WTC11 (cell line): ENCODE data around the gene CFAP100. TPM values are rescaled to one million over a fixed set of nuclear protein-coding genes. Genes with fewer than 3 reads are reported as not detected.

ENCODE experiments used
- ESRRA ChIP-seq: sonication (generic); formaldehyde crosslinking; IDR thresholded peaks from 2 replicates; pipeline ENCODE4 v1.8.1; 2022; ENCODE audit warnings: mild to moderate bottlenecking, missing genetic modification reagents, borderline replicate concordance
- ETV6 ChIP-seq: sonication (generic); formaldehyde crosslinking; IDR thresholded peaks from 2 replicates; pipeline ENCODE4 v1.8.1; 2022; ENCODE audit warnings: mild to moderate bottlenecking, missing genetic modification reagents
- FOXK1 ChIP-seq: sonication (generic); formaldehyde crosslinking; IDR thresholded peaks from 2 replicates; pipeline ENCODE4 v1.8.0; 2022; ENCODE audit warnings: mild to moderate bottlenecking, moderate library complexity, missing genetic modification reagents
- GABPB1 ChIP-seq: sonication (generic); formaldehyde crosslinking; IDR thresholded peaks from 2 replicates; pipeline ENCODE4 v1.8.1; 2023; ENCODE audit warnings: mild to moderate bottlenecking, missing genetic modification reagents
- IRF2 ChIP-seq: sonication (generic); formaldehyde crosslinking; IDR thresholded peaks from 2 replicates; pipeline ENCODE4 v1.8.0; 2022; ENCODE audit warnings: low read depth, missing genetic modification reagents, borderline replicate concordance
- NFYB ChIP-seq: sonication (generic); formaldehyde crosslinking; conservative IDR thresholded peaks from 2 replicates; pipeline ENCODE4 v1.8.0; 2022; ENCODE audit warnings: low read depth, missing genetic modification reagents
- PRRX2 ChIP-seq: fragments of 250-450 bp; sonication (Bioruptor Pico); IDR thresholded peaks from 2 replicates; pipeline ENCODE4 v1.8.0; 2021; ENCODE audit warnings: mild to moderate bottlenecking
- RELA ChIP-seq: sonication (generic); formaldehyde crosslinking; IDR thresholded peaks from 2 replicates; pipeline ENCODE4 v1.8.1; 2022; ENCODE audit warnings: missing genetic modification reagents, mild to moderate bottlenecking, borderline replicate concordance
- ZNF138 ChIP-seq: sonication (generic); formaldehyde crosslinking; conservative IDR thresholded peaks from 2 replicates; pipeline ENCODE4 v1.8.1; 2022; ENCODE audit warnings: mild to moderate bottlenecking, moderate library complexity, missing genetic modification reagents
- ZNF281 ChIP-seq: sonication (generic); formaldehyde crosslinking; IDR thresholded peaks from 2 replicates; pipeline ENCODE4 v1.8.0; 2023; ENCODE audit warnings: mild to moderate bottlenecking, missing genetic modification reagents
- total RNA-seq: library from RNA; stranded (reverse); gene quantifications from 3 replicates; pipeline ENCODE4 v1.2.3, GENCODE V29; 2021
- TF ChIP-seq, protein P1 (sequence below): sonication (generic); formaldehyde crosslinking; IDR thresholded peaks from 2 replicates; pipeline ENCODE4 v1.8.0; 2023; ENCODE audit warnings: missing genetic modification reagents, mild to moderate bottlenecking, borderline replicate concordance
- TF ChIP-seq, protein P2 (sequence below): sonication (generic); formaldehyde crosslinking; conservative IDR thresholded peaks from 2 replicates; pipeline ENCODE4 v1.8.1; 2023; ENCODE audit warnings: mild to moderate bottlenecking, low read depth, missing genetic modification reagents, moderate library complexity
- TF ChIP-seq, protein P3 (sequence below): sonication (generic); formaldehyde crosslinking; IDR thresholded peaks from 2 replicates; pipeline ENCODE4 v1.8.1; 2023; ENCODE audit warnings: mild to moderate bottlenecking, moderate library complexity, missing genetic modification reagents
- TF ChIP-seq, protein P4 (sequence below): sonication (generic); formaldehyde crosslinking; IDR thresholded peaks from 2 replicates; pipeline ENCODE4 v1.8.0; 2022; ENCODE audit warnings: mild to moderate bottlenecking, missing genetic modification reagents
- TF ChIP-seq, protein P5 (sequence below): sonication (generic); formaldehyde crosslinking; IDR thresholded peaks from 2 replicates; pipeline ENCODE4 v1.8.1; 2023; ENCODE audit warnings: mild to moderate bottlenecking, missing genetic modification reagents, moderate library complexity

CFAP100 gene
- total RNA-seq, 1 experiment from 2014 or later = not detected

GRCh38 chr3:126355777-126356372, 38.8 kb upstream of the CFAP100 start (continued):
- TF ChIP-seq, protein P1, sequence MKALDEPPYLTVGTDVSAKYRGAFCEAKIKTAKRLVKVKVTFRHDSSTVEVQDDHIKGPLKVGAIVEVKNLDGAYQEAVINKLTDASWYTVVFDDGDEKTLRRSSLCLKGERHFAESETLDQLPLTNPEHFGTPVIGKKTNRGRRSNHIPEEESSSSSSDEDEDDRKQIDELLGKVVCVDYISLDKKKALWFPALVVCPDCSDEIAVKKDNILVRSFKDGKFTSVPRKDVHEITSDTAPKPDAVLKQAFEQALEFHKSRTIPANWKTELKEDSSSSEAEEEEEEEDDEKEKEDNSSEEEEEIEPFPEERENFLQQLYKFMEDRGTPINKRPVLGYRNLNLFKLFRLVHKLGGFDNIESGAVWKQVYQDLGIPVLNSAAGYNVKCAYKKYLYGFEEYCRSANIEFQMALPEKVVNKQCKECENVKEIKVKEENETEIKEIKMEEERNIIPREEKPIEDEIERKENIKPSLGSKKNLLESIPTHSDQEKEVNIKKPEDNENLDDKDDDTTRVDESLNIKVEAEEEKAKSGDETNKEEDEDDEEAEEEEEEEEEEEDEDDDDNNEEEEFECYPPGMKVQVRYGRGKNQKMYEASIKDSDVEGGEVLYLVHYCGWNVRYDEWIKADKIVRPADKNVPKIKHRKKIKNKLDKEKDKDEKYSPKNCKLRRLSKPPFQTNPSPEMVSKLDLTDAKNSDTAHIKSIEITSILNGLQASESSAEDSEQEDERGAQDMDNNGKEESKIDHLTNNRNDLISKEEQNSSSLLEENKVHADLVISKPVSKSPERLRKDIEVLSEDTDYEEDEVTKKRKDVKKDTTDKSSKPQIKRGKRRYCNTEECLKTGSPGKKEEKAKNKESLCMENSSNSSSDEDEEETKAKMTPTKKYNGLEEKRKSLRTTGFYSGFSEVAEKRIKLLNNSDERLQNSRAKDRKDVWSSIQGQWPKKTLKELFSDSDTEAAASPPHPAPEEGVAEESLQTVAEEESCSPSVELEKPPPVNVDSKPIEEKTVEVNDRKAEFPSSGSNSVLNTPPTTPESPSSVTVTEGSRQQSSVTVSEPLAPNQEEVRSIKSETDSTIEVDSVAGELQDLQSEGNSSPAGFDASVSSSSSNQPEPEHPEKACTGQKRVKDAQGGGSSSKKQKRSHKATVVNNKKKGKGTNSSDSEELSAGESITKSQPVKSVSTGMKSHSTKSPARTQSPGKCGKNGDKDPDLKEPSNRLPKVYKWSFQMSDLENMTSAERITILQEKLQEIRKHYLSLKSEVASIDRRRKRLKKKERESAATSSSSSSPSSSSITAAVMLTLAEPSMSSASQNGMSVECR (CRISPR knock-in tag) = peak; percentile 56; the same call in 1 of the 2 replicates
- TF ChIP-seq, protein P2, sequence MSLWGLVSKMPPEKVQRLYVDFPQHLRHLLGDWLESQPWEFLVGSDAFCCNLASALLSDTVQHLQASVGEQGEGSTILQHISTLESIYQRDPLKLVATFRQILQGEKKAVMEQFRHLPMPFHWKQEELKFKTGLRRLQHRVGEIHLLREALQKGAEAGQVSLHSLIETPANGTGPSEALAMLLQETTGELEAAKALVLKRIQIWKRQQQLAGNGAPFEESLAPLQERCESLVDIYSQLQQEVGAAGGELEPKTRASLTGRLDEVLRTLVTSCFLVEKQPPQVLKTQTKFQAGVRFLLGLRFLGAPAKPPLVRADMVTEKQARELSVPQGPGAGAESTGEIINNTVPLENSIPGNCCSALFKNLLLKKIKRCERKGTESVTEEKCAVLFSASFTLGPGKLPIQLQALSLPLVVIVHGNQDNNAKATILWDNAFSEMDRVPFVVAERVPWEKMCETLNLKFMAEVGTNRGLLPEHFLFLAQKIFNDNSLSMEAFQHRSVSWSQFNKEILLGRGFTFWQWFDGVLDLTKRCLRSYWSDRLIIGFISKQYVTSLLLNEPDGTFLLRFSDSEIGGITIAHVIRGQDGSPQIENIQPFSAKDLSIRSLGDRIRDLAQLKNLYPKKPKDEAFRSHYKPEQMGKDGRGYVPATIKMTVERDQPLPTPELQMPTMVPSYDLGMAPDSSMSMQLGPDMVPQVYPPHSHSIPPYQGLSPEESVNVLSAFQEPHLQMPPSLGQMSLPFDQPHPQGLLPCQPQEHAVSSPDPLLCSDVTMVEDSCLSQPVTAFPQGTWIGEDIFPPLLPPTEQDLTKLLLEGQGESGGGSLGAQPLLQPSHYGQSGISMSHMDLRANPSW (CRISPR knock-in tag) = no peak
- TF ChIP-seq ZNF281 (CRISPR knock-in tag) (peak; percentile 84), IRF2 (CRISPR knock-in tag) (no peak), ZNF138 (CRISPR knock-in tag) (no peak), RELA (CRISPR knock-in tag) (0 out of 2 replicates have a peak, but pooled peaks have one; percentile 19), NFYB (CRISPR knock-in tag) (peak; percentile 42; the same call in 1 of the 2 replicates), ESRRA (CRISPR knock-in tag) (no peak), FOXK1 (CRISPR knock-in tag) (peak; percentile 94), GABPB1 (peak; percentile 20; the same call in 1 of the 2 replicates), PRRX2 (CRISPR knock-in tag) (no peak), ETV6 (CRISPR knock-in tag) (peak; percentile 83; the same call in 1 of the 2 replicates)
- TF ChIP-seq, protein P3, sequence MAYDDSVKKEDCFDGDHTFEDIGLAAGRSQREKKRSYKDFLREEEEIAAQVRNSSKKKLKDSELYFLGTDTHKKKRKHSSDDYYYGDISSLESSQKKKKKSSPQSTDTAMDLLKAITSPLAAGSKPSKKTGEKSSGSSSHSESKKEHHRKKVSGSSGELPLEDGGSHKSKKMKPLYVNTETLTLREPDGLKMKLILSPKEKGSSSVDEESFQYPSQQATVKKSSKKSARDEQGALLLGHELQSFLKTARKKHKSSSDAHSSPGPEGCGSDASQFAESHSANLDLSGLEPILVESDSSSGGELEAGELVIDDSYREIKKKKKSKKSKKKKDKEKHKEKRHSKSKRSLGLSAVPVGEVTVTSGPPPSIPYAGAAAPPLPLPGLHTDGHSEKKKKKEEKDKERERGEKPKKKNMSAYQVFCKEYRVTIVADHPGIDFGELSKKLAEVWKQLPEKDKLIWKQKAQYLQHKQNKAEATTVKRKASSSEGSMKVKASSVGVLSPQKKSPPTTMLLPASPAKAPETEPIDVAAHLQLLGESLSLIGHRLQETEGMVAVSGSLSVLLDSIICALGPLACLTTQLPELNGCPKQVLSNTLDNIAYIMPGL (CRISPR knock-in tag) = 0 out of 2 replicates have a peak, but pooled peaks have one; percentile 33
- TF ChIP-seq, protein P4, sequence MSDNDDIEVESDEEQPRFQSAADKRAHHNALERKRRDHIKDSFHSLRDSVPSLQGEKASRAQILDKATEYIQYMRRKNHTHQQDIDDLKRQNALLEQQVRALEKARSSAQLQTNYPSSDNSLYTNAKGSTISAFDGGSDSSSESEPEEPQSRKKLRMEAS (CRISPR knock-in tag) = peak; percentile 96
- TF ChIP-seq, protein P5, sequence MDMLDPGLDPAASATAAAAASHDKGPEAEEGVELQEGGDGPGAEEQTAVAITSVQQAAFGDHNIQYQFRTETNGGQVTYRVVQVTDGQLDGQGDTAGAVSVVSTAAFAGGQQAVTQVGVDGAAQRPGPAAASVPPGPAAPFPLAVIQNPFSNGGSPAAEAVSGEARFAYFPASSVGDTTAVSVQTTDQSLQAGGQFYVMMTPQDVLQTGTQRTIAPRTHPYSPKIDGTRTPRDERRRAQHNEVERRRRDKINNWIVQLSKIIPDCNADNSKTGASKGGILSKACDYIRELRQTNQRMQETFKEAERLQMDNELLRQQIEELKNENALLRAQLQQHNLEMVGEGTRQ (CRISPR knock-in tag) = peak; percentile 78
- TF ChIP-seq, all 79 proteins: peak for 15
